Right lobe of liver (tissue), 4 donors: ENCODE measurements around the gene TEPSIN.

ENCODE experiments used
- POLR2A ChIP-seq: fragments of 450-650 bp; IDR thresholded peaks from one replicate; pipeline ENCODE4 v1.6.1; 2017; ENCODE audit warnings: antibody characterized with exemption, mild to moderate bottlenecking
- TF ChIP-seq, protein P1 (sequence below), 4 donors: fragments of 200-600 bp in 3 of 4; fragments of 450-650 bp in 1 of 4; IDR thresholded peaks; one replicate each; pipeline versions ENCODE4 v1.5.1 to v1.8.0; 2016 to 2022; ENCODE audit warnings: antibody characterized with exemption in 4 of 4, mild to moderate bottlenecking in 2 of 4
- donor health status: DM: no; HTN: no; CAD: no.
- donor health status: DM: no; HTN: no; CAD: no.
- donor health status: DM: no; HTN: yes; CAD: no.

DNA sequence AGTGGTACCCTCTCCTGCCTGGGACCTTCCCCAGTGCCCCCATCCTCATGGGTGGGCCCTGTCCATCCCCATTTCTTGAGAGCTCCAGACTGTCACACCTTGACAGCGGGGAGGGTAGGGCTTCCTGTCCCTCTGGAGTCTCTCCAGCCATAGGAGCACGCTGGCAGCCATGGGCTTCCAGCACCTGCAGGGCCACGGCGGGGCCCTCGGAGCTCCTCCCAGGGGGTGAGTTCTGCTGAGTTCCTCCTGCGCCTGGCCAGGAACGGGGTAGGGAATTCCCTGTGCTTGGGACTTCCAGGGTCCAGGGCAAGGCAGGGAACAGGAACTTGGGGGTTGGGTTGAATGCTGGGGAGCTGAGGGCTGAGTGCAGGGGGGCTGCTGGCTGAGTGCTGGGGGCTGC, 49.8 kb downstream of the TEPSIN start:
- TF ChIP-seq POLR2A, result no peak
- TF ChIP-seq, protein P1, sequence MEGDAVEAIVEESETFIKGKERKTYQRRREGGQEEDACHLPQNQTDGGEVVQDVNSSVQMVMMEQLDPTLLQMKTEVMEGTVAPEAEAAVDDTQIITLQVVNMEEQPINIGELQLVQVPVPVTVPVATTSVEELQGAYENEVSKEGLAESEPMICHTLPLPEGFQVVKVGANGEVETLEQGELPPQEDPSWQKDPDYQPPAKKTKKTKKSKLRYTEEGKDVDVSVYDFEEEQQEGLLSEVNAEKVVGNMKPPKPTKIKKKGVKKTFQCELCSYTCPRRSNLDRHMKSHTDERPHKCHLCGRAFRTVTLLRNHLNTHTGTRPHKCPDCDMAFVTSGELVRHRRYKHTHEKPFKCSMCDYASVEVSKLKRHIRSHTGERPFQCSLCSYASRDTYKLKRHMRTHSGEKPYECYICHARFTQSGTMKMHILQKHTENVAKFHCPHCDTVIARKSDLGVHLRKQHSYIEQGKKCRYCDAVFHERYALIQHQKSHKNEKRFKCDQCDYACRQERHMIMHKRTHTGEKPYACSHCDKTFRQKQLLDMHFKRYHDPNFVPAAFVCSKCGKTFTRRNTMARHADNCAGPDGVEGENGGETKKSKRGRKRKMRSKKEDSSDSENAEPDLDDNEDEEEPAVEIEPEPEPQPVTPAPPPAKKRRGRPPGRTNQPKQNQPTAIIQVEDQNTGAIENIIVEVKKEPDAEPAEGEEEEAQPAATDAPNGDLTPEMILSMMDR (IDR thresholded peaks at IDR 0.05), result no peak
